ENCODE data around the gene E2F2. TPM values are rescaled to one million over a fixed set of nuclear protein-coding genes. Genes with fewer than 3 reads are reported as not detected.
A peak's percentile ranks its signal among the peaks of the same experiment; 100 is the strongest.

E2F2 gene
- total RNA-seq, 1 experiment from 2014 or later: 5.1 TPM

DNA sequence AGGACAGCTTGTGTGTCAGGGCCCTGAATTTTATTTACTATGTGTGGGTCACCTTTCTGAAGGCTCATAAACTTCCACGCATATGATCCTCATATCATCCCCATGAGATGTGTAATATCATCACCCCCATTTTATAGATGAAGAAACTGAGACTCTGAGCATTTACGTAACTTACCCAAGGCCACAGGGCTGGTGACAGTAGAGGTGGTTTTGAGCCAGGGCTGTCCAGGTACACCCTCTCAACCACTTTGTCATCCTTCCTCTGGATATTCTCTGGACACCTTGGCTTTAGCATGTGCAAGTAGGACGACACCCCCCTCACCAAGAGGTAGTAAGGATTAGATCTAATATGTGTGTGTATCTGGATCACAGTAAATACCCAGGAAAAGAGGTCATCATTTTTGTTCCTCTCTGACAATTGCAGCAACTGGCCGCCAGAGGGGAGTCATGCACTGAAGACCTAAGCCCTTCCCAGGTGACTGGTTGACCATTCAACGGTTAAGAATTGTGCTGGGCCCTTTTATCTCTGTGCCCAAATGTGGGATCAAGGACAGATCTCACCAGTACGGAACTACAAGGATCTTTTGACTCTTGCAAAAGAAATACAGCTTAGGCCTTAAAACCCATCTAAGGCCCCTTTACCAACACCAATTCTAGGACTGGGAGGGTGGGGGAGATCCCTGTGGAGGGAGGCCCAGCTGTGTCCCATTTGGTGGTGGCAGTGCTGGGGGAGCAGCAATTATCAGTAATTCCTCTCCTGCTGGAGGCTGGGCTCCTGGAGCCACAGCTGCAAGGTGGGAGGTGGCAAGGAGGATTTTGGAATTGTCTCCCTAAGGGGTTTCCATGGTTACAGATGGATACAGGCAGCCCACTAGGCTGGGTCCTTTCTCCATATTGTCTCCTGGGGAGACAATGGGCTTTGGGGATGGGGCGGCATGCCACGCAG lies 13.7 kb upstream of the E2F2 start:
- Histone ChIP-seq H3K9me3 (ENCODE audit: control insufficient read depth, low read depth, low read length) (no peaks in the 10 kb centered on the region), H3K27ac (ENCODE audit: insufficient read length, low read depth, low read length) (no peak overlapping the region), H3K4me2 (ENCODE audit: insufficient read depth, insufficient read length, low read length) (no peak overlapping the region), H3K79me2 (ENCODE audit: insufficient read depth, low read length) (no peaks in the 10 kb centered on the region), H2BK120ac (ENCODE audit: low read depth, low read length, poor library complexity, severe bottlenecking) (no peak overlapping the region), H3K9ac (ENCODE audit: extremely low read depth, insufficient read length, low read length) (no peak overlapping the region), H3K27me3 (ENCODE audit: insufficient read depth, low read length) (no peaks in the 10 kb centered on the region), H2BK20ac (ENCODE audit: low read depth, low read length, poor library complexity, severe bottlenecking) (no peak overlapping the region), H2AFZ (ENCODE audit: low read length) (no peak overlapping the region), H3K79me1 (ENCODE audit: insufficient read depth, low read depth, low read length, poor library complexity, severe bottlenecking) (no peaks in the 10 kb centered on the region), H3K56ac (ENCODE audit: insufficient read length, low read depth, low read length) (no peak overlapping the region), H3K23ac (ENCODE audit: insufficient read length, low read depth, low read length) (no peak overlapping the region), H4K8ac (replicated peaks; ENCODE audit: insufficient read length, low read depth, low read length) (no peak overlapping the region), H3K23me2 (ENCODE audit: insufficient read length, low read depth, low read length, poor library complexity, severe bottlenecking) (no peaks in the 10 kb centered on the region), H4K20me1 (ENCODE audit: control insufficient read depth, insufficient read depth, insufficient read length) (no peaks in the 10 kb centered on the region), H3T11ph (ENCODE audit: low read length) (no peak overlapping the region), H2BK15ac (ENCODE audit: low read depth, low read length) (no peak overlapping the region), H3K4ac (ENCODE audit: low read depth, low read length) (no peak overlapping the region), H4K5ac (ENCODE audit: insufficient read length, low read depth, low read length) (no peak overlapping the region), H3K14ac (ENCODE audit: insufficient read depth, low read length) (no peak overlapping the region), H2BK5ac (ENCODE audit: insufficient read length, low read length) (no peak overlapping the region), H4K91ac (ENCODE audit: insufficient read length, low read depth, low read length) (no peak overlapping the region), H2BK12ac (ENCODE audit: insufficient read length, low read depth, low read length) (no peak overlapping the region), H2AK5ac (ENCODE audit: insufficient read length, low read length) (no peak overlapping the region), H3K18ac (ENCODE audit: insufficient read length, low read depth, low read length) (no peak overlapping the region), H3K4me1 (ENCODE audit: insufficient read depth, low read length) (no peaks in the 10 kb centered on the region)
- Mint-ChIP-seq H3K9me3 (no peaks in the 10 kb centered on the region), H3K36me3 (ENCODE audit: insufficient read depth in 1 of 3, low read depth in 3 of 3) (no peaks in the 10 kb centered on the region), H3K27me3 (ENCODE audit: low read depth) (peaks cover 7% of the 10 kb centered on the region), H3K4me3 (no peak overlapping the region), H3K27ac (no peak overlapping the region; a peak in 1 of 7 replicates), H3K4me1 (peaks cover 13% of the 10 kb centered on the region in 2 experiments)
- WGBS (ENCODE audit: extremely low coverage, insufficient read length, low lambda C conversion rate): no CpG with 5 or more reads among the region's 8 CpGs
- peak; percentile 96 for TF ChIP-seq CTCF (conservative IDR thresholded peaks at IDR 0.05)
- DNase-seq: peak; percentile 81
